GM19240 (cell line): ENCODE data around the gene CLCN1.

Source experiments
- DNase-seq: peaks from one replicate; pipeline ENCODE4 v3.0.0; 2011; ENCODE audit warnings: low spot score; ENCODE audit not compliant: insufficient read length

CLCN1 gene

GRCh38 chr7:143292876-143293275 lies 23.0 kb upstream of the CLCN1 start:
- DNase-seq: no peak

- no peak for DNase-seq
Measured at GRCh38 chr7:143295870-143296269, 20.0 kb upstream of the CLCN1 start.

- DNase-seq: no peak
Measured at GRCh38 chr7:143296686-143297085, 19.2 kb upstream of the CLCN1 start.

GRCh38 chr7:143299346-143299745 lies 16.6 kb upstream of the CLCN1 start:
- DNase-seq: no peak

- DNase-seq: no peak
Measured at GRCh38 chr7:143299840-143300239, 16.1 kb upstream of the CLCN1 start.

GRCh38 chr7:143300959-143301935 lies 14.7 kb upstream of the CLCN1 start:
- no peak for DNase-seq

GRCh38 chr7:143303733-143304132 lies 12.2 kb upstream of the CLCN1 start:
- no peak for DNase-seq

- no peak for DNase-seq
Measured at GRCh38 chr7:143304938-143305337, 11.0 kb upstream of the CLCN1 start.

GRCh38 chr7:143305423-143306070 lies 10.4 kb upstream of the CLCN1 start:
- DNase-seq: no peak

- no peak for DNase-seq
Measured at GRCh38 chr7:143308632-143309031, 7.3 kb upstream of the CLCN1 start.

GRCh38 chr7:143314127-143314526 lies 1.8 kb upstream of the CLCN1 start:
- DNase-seq: no peak

- no peak for DNase-seq
Measured at GRCh38 chr7:143316492-143316891, 581 bp downstream of the CLCN1 start.

GRCh38 chr7:143318661-143319060 lies 2.8 kb downstream of the CLCN1 start:
- DNase-seq: no peak

- no peak for DNase-seq
Measured at GRCh38 chr7:143320620-143321019, 4.7 kb downstream of the CLCN1 start.

GRCh38 chr7:143321242-143321641 lies 5.3 kb downstream of the CLCN1 start:
- DNase-seq: no peak

- DNase-seq: no peak
Measured at GRCh38 chr7:143321734-143322133, 5.8 kb downstream of the CLCN1 start.

GRCh38 chr7:143322760-143323633 lies 7.1 kb downstream of the CLCN1 start:
- DNase-seq: no peak

- DNase-seq: no peak
Measured at GRCh38 chr7:143323653-143324052, 7.7 kb downstream of the CLCN1 start.

GRCh38 chr7:143325240-143325639 lies 9.3 kb downstream of the CLCN1 start:
- no peak for DNase-seq

GRCh38 chr7:143327903-143328302 lies 12.0 kb downstream of the CLCN1 start:
- DNase-seq: no peak

- DNase-seq: no peak
Measured at GRCh38 chr7:143329471-143330170, 13.7 kb downstream of the CLCN1 start.
